ENCODE measurements around the gene PIRT. TPM values are rescaled to one million over a fixed set of nuclear protein-coding genes. Genes with fewer than 3 reads are reported as not detected.
A peak's percentile ranks its signal among the peaks of the same experiment; 100 is the strongest.
"Not testable (repeated sequence)": the region's sequence is repeated elsewhere in the genome, so short reads cannot be mapped to it uniquely, and the experiment has no call there.

PIRT gene
- not detected for total RNA-seq

GRCh38 chr17:10837921-10838320 is at the start of gene PIRT:
Gene PIRT, minus strand, starts transcription at chr17:10838087. Its CDS starts 12,442 bp downstream, at chr17:10825645.
- Mint-ChIP-seq H3K9me3 (no peaks in the 10 kb centered on the region), H3K4me3 (no peak within 1 kb of the TSS), H3K27ac (no peak within 1 kb of the TSS), H3K27me3 (peaks cover 7% of the 10 kb centered on the region), H3K36me3 (ENCODE audit: low read depth) (no peaks in the 10 kb centered on the region), H3K4me1 (no peaks in the 10 kb centered on the region)
- ATAC-seq (replicated peaks), result no peak

- ATAC-seq (replicated peaks), result no peak
- Mint-ChIP-seq H3K4me3 (no peak overlapping the region), H3K9me3 (no peaks in the 10 kb centered on the region)
These were observed 44.1 kb upstream of the PIRT start for GRCh38 chr17:10881959-10882358.

GRCh38 chr17:10879190-10879836 is 41.4 kb upstream of the PIRT start:
- no peak for ATAC-seq (replicated peaks)
- Mint-ChIP-seq H3K4me3 (no peak overlapping the region), H3K4me1 (no peaks in the 10 kb centered on the region), H3K27me3 (peaks cover 26% of the 10 kb centered on the region), H3K36me3 (ENCODE audit: low read depth) (no peaks in the 10 kb centered on the region), H3K9me3 (no peaks in the 10 kb centered on the region), H3K27ac (no peak overlapping the region)

More at GRCh38 chr17:10881959-10882358, 44.1 kb upstream of the PIRT start:
- no peak overlapping the region for H3K27ac Mint-ChIP-seq
- no peaks in the 10 kb centered on the region for H3K36me3 Mint-ChIP-seq (ENCODE audit: low read depth)
- no peaks in the 10 kb centered on the region for H3K4me1 Mint-ChIP-seq
- peaks cover 16% of the 10 kb centered on the region for H3K27me3 Mint-ChIP-seq

DNA sequence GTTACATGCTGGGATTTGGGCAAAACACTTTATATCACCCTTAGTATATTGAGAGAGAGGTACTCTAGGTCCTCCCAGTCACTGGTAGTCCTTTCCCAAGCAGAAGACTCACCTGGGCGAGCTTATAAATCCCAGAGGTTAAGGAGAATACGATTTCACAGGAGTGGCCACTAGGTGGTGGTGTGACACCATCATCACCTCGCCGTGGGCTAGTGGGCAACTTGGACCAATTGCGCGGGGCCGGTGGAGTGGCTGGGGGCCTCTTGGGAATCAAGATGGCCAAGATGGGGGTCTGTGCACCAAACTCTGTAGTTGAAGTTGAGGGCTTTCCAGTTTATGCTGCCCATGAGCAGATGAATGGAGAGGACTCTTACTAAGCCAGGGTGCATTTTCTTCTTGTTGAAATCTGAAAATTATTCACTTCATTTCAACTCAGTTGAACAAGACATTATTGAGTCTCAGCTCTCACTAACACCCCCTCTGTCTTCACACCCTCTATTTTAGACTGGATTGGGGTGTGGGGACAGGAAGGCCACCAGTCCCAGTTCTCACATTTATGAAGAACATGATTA is 38.2 kb upstream of the PIRT start:
- H3K4me3 Mint-ChIP-seq, result no peak overlapping the region
- H3K27me3 Mint-ChIP-seq, result peaks cover 37% of the 10 kb centered on the region
- H3K27ac Mint-ChIP-seq, result no peak overlapping the region
- no peaks in the 10 kb centered on the region for H3K36me3 Mint-ChIP-seq (ENCODE audit: low read depth)
- no peaks in the 10 kb centered on the region for H3K4me1 Mint-ChIP-seq
- no peak for ATAC-seq (replicated peaks)
- H3K9me3 Mint-ChIP-seq, result no peaks in the 10 kb centered on the region

DNA sequence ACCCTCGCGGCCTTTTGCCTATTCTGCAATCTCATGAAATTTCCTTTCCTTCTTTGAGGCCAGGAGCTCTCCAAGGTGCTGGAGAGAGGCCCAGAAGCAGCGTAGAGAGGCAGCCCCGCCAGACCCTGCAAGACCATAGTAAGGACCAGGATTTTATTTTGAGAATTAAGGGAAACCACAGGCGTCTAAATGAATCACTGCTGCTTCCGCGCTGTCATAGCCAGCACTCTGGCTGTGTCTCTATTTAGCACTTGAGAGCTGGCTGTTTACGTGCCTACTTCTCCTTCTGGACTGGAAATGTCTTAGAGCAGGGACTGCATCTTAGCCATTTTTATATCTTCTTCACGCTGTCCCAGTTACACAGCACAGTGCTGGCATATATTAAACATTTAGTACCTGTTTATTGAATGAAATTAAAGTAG is 37.6 kb upstream of the PIRT start:
- no peaks in the 10 kb centered on the region for H3K9me3 Mint-ChIP-seq
- H3K27me3 Mint-ChIP-seq, result peaks cover 37% of the 10 kb centered on the region
- ATAC-seq (replicated peaks), result no peak
- no peak overlapping the region for H3K4me3 Mint-ChIP-seq
- no peaks in the 10 kb centered on the region for H3K36me3 Mint-ChIP-seq (ENCODE audit: low read depth)
- H3K4me1 Mint-ChIP-seq, result no peaks in the 10 kb centered on the region
- no peak overlapping the region for H3K27ac Mint-ChIP-seq

GRCh38 chr17:10871914-10872313 is 34.0 kb upstream of the PIRT start:
- ATAC-seq (replicated peaks), result no peak
- H3K4me3 Mint-ChIP-seq, result no peak overlapping the region
- peaks cover 3% of the 10 kb centered on the region for H3K9me3 Mint-ChIP-seq
- no peaks in the 10 kb centered on the region for H3K4me1 Mint-ChIP-seq
- peaks cover 24% of the 10 kb centered on the region for H3K27me3 Mint-ChIP-seq
- no peak overlapping the region for H3K27ac Mint-ChIP-seq
- H3K36me3 Mint-ChIP-seq (ENCODE audit: low read depth), result no peaks in the 10 kb centered on the region

DNA sequence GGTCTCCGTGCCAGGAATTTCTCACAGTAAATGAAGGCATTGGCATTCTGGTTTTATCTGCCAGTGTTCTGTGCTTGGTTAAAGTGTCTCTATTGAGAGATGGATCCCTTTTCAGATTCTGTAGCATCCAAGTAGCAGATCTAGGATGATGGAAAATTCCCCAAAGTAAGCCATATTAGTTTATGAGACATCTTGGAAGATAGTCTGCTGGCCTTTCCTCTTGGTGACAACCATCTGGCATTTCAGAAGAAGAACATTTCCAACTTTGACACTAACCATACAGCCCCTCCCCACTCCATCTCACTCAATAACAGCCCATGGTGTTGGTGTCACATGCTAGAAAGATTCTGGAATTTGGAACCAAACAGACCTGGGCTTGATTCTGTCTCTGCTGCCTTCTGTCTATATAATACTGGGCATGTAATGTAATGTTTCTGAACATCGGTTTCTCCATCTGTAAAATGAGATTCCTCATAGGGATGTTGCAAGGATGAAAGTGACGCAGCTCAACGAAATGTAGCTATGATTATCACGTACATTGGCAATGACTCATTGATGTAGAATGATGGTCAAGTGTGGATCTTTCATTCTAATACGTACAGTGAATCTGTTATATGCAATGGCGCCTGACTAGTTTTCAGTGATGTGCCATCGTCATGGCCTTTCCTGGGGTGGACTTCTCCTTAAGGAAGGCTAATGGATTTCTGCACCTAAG is 32.6 kb upstream of the PIRT start:
- ATAC-seq (replicated peaks), result no peak
- no peaks in the 10 kb centered on the region for H3K36me3 Mint-ChIP-seq (ENCODE audit: low read depth)
- H3K4me3 Mint-ChIP-seq, result no peak overlapping the region
- no peak overlapping the region for H3K27ac Mint-ChIP-seq
- peaks cover 3% of the 10 kb centered on the region for H3K9me3 Mint-ChIP-seq
- no peaks in the 10 kb centered on the region for H3K4me1 Mint-ChIP-seq
- H3K27me3 Mint-ChIP-seq, result peaks cover 20% of the 10 kb centered on the region

GRCh38 chr17:10868744-10869143 is 30.9 kb upstream of the PIRT start:
- not testable (repeated sequence) for H3K9me3 Mint-ChIP-seq; H3K4me3 Mint-ChIP-seq; H3K27ac Mint-ChIP-seq; ATAC-seq (replicated peaks); H3K36me3 Mint-ChIP-seq (ENCODE audit: low read depth); H3K4me1 Mint-ChIP-seq
- H3K27me3 Mint-ChIP-seq, result peaks cover 19% of the 10 kb centered on the region

GRCh38 chr17:10859051-10859450 is 21.2 kb upstream of the PIRT start:
- H3K9me3 Mint-ChIP-seq, result peaks cover 6% of the 10 kb centered on the region
- H3K27ac Mint-ChIP-seq, result no peak overlapping the region
- no peaks in the 10 kb centered on the region for H3K4me1 Mint-ChIP-seq
- H3K27me3 Mint-ChIP-seq, result peaks cover 6% of the 10 kb centered on the region
- ATAC-seq (replicated peaks), result no peak
- H3K4me3 Mint-ChIP-seq, result no peak overlapping the region
- no peaks in the 10 kb centered on the region for H3K36me3 Mint-ChIP-seq (ENCODE audit: low read depth)

DNA sequence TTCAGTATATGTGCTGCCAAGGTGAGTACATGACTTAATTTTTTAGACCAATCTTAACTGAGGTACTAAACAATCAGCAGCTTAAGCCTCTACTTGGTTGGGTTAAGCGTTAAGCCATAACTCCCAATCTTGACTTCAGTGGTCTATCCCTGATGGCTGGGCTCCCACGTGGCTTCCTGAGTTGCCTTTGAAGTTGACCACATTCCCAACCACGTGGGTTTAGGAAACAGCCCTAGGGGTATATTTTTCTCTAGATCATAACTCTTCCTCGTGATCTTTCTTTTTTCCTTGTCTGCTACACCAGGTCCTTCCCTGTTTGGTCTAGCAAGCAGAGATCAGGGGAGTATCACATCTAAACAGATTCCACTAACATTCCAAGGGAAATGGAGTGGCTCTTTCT is 20.1 kb upstream of the PIRT start:
- ATAC-seq (replicated peaks), result no peak
- peaks cover 2% of the 10 kb centered on the region for H3K9me3 Mint-ChIP-seq
- no peaks in the 10 kb centered on the region for H3K4me1 Mint-ChIP-seq
- peaks cover 1% of the 10 kb centered on the region for H3K27me3 Mint-ChIP-seq
- no peak overlapping the region for H3K27ac Mint-ChIP-seq
- no peaks in the 10 kb centered on the region for H3K36me3 Mint-ChIP-seq (ENCODE audit: low read depth)
- no peak overlapping the region for H3K4me3 Mint-ChIP-seq

- H3K4me1 Mint-ChIP-seq, result peaks cover 14% of the 10 kb centered on the region
- ATAC-seq (replicated peaks), result not testable (repeated sequence)
These were observed 8.7 kb upstream of the PIRT start for GRCh38 chr17:10846636-10847035.

GRCh38 chr17:10845388-10845751 is 7.5 kb upstream of the PIRT start:
- ATAC-seq (replicated peaks), result no peak
- Mint-ChIP-seq H3K36me3 (ENCODE audit: low read depth) (no peaks in the 10 kb centered on the region), H3K4me1 (peaks cover 14% of the 10 kb centered on the region)

More at GRCh38 chr17:10846636-10847035, 8.7 kb upstream of the PIRT start:
- not testable (repeated sequence) for H3K27me3 Mint-ChIP-seq; H3K9me3 Mint-ChIP-seq; H3K36me3 Mint-ChIP-seq (ENCODE audit: low read depth); H3K27ac Mint-ChIP-seq; H3K4me3 Mint-ChIP-seq

DNA sequence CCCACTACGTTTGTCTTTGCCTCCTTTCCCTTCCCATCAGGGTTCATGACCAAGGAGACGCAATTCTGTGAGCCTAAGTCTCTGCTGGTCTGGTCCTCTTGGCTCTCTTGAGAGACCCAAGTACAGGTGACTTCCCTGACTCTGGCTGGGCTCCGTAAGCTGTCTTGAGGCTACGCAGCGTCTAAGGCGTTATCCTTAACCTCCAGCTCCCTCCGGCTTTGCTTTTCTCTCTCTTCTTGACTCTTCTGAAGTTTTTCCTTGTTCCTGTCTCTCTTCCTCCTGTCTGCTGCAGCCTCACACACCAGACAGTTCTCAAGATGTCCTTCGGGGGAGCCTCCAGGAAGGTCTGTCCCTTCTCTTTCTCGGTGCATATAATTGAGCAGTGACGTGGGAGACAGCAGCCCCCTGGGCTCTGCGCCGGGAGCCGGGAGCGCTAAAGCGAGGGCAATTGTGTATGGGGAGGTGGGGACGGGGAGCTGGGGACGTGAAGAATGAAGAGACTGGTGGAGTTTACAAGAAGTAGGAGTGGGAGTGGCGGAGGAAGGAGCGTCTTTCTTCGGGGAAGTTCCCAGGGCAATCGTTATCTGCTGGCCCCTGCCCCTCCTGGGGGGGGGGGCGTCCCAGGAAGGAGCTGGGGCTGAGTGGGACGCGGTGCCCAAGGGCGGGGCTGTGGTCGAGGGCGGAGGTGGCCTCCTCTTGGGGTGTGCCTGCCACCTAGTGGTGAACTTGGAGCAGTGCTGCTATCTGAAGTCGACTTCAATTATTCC is 6.9 kb upstream of the PIRT start:
- no peaks in the 10 kb centered on the region for H3K9me3 Mint-ChIP-seq
- H3K4me3 Mint-ChIP-seq, result peak overlapping the region; percentile 83
- H3K36me3 Mint-ChIP-seq (ENCODE audit: low read depth), result no peaks in the 10 kb centered on the region
- peaks cover 4% of the 10 kb centered on the region for H3K27me3 Mint-ChIP-seq
- H3K4me1 Mint-ChIP-seq, result peaks cover 14% of the 10 kb centered on the region
- peak overlapping the region; percentile 17 for H3K27ac Mint-ChIP-seq
- ATAC-seq (replicated peaks), result peak; percentile 93

More at GRCh38 chr17:10845388-10845751, 7.5 kb upstream of the PIRT start:
- H3K4me3 Mint-ChIP-seq, result peak overlapping the region; percentile 83
- H3K27ac Mint-ChIP-seq, result peak overlapping the region; percentile 17
- H3K9me3 Mint-ChIP-seq, result no peaks in the 10 kb centered on the region
- peaks cover 4% of the 10 kb centered on the region for H3K27me3 Mint-ChIP-seq

GRCh38 chr17:10843811-10844210 is 5.9 kb upstream of the PIRT start:
- H3K36me3 Mint-ChIP-seq (ENCODE audit: low read depth), result no peaks in the 10 kb centered on the region
- H3K9me3 Mint-ChIP-seq, result no peaks in the 10 kb centered on the region
- H3K4me3 Mint-ChIP-seq, result peak overlapping the region; percentile 83
- H3K27ac Mint-ChIP-seq, result no peak overlapping the region
- H3K27me3 Mint-ChIP-seq, result no peaks in the 10 kb centered on the region
- peaks cover 14% of the 10 kb centered on the region for H3K4me1 Mint-ChIP-seq
- ATAC-seq (replicated peaks), result no peak

Measured in activated T-helper 17 cell treated with anti-CD3 and anti-CD28 coated beads, Interleukin-2, amount 50 U/mL, for 72 hours (primary cell).